ENCODE data around the gene SIRPA.

- TF ChIP-seq POLR2AphosphoS5 (IDR thresholded peaks at IDR 0.05; ENCODE audit: low read depth, low read length) (no peak), REST (IDR thresholded peaks at IDR 0.05; ENCODE audit: insufficient read depth in 1 of 2, low read depth in 2 of 2, low read length in 2 of 2) (no peak), TAF1 (IDR thresholded peaks at IDR 0.05; ENCODE audit: borderline replicate concordance, insufficient read depth, low read length) (no peak)
Observed at GRCh38 chr20:1901704-1902103, 6.5 kb downstream of the SIRPA start.

Data from PFSK-1 (cell line).